KMS-11 (cell line): ENCODE data around the gene ADPRH.

Experiments used
- H2AFZ ChIP-seq: fragments of 200-600 bp; sonication (generic); 2 replicates; pipeline ENCODE4 v1.6.1; 2016; ENCODE audit warnings: antibody characterized with exemption, mixed run types, low read depth
- H3K27ac ChIP-seq: fragments of 200-600 bp; sonication (generic); 2 replicates; pipeline ENCODE4 v1.6.1; 2016; ENCODE audit warnings: mild to moderate bottlenecking, mixed run types
- H3K27me3 ChIP-seq: fragments of 200-600 bp; sonication (generic); 2 replicates; pipeline ENCODE4 v1.6.1; 2017; ENCODE audit warnings: mild to moderate bottlenecking, low read depth, mixed run types, moderate library complexity; ENCODE audit not compliant: insufficient read depth
- H3K36me3 ChIP-seq: fragments of 200-600 bp; sonication (generic); 2 replicates; pipeline ENCODE4 v1.6.1; 2017; ENCODE audit warnings: mild to moderate bottlenecking, mixed run types; ENCODE audit not compliant: insufficient read depth
- H3K4me1 ChIP-seq: fragments of 200-600 bp; sonication (generic); 2 replicates; pipeline ENCODE4 v1.6.1; 2016; ENCODE audit warnings: mild to moderate bottlenecking, low read depth, mixed run types; ENCODE audit not compliant: poor library complexity, severe bottlenecking
- H3K4me2 ChIP-seq: fragments of 200-600 bp; sonication (generic); 2 replicates; pipeline ENCODE4 v1.7.0; 2016; ENCODE audit warnings: mild to moderate bottlenecking, mixed run types
- H3K4me3 ChIP-seq: fragments of 200-600 bp; sonication (generic); IDR thresholded peaks from 2 replicates; pipeline ENCODE4 v1.6.1; 2017; ENCODE audit warnings: low read depth, low read length, mixed read lengths; ENCODE audit not compliant: insufficient read depth
- H3K79me2 ChIP-seq: fragments of 200-600 bp; sonication (generic); 2 replicates; pipeline ENCODE4 v1.6.1; 2016; ENCODE audit warnings: low read depth, mixed run types; ENCODE audit not compliant: insufficient read depth
- H3K9ac ChIP-seq: fragments of 200-600 bp; sonication (generic); 2 replicates; pipeline ENCODE4 v1.6.1; 2016; ENCODE audit warnings: mild to moderate bottlenecking, mixed run types
- H4K20me1 ChIP-seq: fragments of 200-600 bp; sonication (generic); 2 replicates; pipeline ENCODE4 v1.6.1; 2016; ENCODE audit warnings: mild to moderate bottlenecking, mixed run types; ENCODE audit not compliant: insufficient read depth
- CTCF ChIP-seq: fragments of 200-600 bp; sonication (generic); conservative IDR thresholded peaks from 2 replicates; pipeline ENCODE4 v1.6.1; 2017; ENCODE audit warnings: low read depth, mild to moderate bottlenecking, antibody characterized with exemption, low read length, moderate library complexity, mixed read lengths

The ADPRH gene

GRCh38 chr3:119630128-119630879 lies 51.0 kb downstream of the ADPRH start:
- H2AFZ ChIP-seq: no peak overlapping the region
- no peak overlapping the region for H3K27ac ChIP-seq
- no peaks in the 10 kb centered on the region for H3K79me2 ChIP-seq
- H3K27me3 ChIP-seq: no peaks in the 10 kb centered on the region
- no peaks in the 10 kb centered on the region for H3K36me3 ChIP-seq
- H3K4me3 ChIP-seq: no peak overlapping the region
- H4K20me1 ChIP-seq: no peaks in the 10 kb centered on the region
- TF ChIP-seq CTCF: no peak
- H3K4me1 ChIP-seq: peaks cover 14% of the 10 kb centered on the region
- no peak overlapping the region for H3K9ac ChIP-seq
- 0 out of 2 replicates have a peak overlapping the region, but pooled peaks have one; percentile 6 for H3K4me2 ChIP-seq

DNA sequence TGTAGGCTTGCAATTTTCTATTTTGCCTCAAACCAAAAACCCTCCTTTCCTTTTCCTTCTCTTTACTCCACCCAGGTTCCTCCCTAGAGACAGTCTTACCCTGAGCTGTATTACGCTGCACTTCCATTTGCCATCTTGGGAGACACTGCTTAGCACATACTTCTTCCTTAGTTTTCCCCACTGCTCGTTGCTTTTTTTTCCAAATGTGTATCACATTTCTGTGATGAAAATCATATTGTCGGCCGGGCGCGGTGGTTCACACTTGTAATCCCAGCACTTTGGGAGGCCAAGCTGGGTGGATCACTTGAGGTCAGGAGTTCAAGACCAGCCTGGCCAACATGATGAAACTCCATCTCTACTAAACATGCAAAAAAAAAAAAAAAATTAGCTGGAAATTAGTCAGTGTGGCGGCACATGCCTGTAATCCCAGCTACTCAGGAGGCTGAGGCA lies 51.6 kb downstream of the ADPRH start:
- Histone ChIP-seq H2AFZ (no peak overlapping the region), H3K36me3 (no peaks in the 10 kb centered on the region), H3K4me3 (no peak overlapping the region), H4K20me1 (no peaks in the 10 kb centered on the region), H3K9ac (no peak overlapping the region), H3K4me1 (peaks cover 14% of the 10 kb centered on the region), H3K27me3 (no peaks in the 10 kb centered on the region), H3K4me2 (0 out of 2 replicates have a peak overlapping the region, but pooled peaks have one; percentile 6), H3K79me2 (no peaks in the 10 kb centered on the region), H3K27ac (no peak overlapping the region)
- TF ChIP-seq CTCF: no peak

DNA sequence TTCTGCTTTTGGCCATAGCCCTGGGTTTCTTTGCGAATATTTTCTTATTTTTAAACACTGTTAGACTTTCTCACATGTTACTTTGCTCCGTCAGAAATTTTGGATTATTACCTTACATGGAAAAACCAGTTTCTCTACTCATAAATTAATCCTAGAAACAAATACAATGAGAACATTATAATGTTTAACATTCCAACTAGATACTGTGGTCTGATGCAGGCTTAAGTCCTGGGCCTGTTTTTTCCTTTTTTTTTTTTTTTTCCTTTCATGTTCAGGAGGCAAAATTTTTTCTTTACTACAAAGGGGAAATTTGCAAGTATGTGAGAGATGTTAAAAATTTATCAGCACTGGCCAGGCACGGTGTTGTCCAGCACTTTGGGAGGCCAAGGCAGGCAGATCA lies 52.2 kb downstream of the ADPRH start:
- Histone ChIP-seq H3K4me1 (peaks cover 15% of the 10 kb centered on the region), H2AFZ (no peak overlapping the region), H3K27me3 (no peaks in the 10 kb centered on the region), H3K79me2 (no peaks in the 10 kb centered on the region), H4K20me1 (no peaks in the 10 kb centered on the region), H3K4me3 (no peak overlapping the region), H3K9ac (no peak overlapping the region), H3K4me2 (no peak overlapping the region), H3K36me3 (no peaks in the 10 kb centered on the region), H3K27ac (no peak overlapping the region)
- TF ChIP-seq CTCF: no peak

DNA sequence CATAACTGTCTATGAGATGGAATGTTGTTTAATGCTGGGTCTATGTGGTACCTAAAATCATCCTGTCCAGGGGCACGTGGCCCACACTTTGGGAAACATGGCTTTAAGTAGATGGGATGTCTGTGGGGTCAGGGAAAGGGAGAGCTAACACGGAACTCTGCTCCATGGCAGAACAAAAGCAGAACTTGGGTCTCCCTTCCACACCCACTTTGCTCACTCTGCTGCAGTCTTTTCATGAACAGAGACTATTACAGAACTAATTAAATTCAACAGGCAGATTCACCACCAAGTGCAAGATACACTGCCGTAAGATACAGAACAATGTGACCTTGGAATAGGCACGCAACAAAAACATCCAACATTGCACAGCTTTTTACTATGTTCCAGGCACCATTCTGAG lies 52.9 kb downstream of the ADPRH start:
- no peak overlapping the region for H3K27ac ChIP-seq
- no peaks in the 10 kb centered on the region for H3K79me2 ChIP-seq
- no peak overlapping the region for H3K4me3 ChIP-seq
- peaks cover 22% of the 10 kb centered on the region for H3K4me1 ChIP-seq
- no peaks in the 10 kb centered on the region for H3K27me3 ChIP-seq
- no peak overlapping the region for H3K9ac ChIP-seq
- H2AFZ ChIP-seq: no peak overlapping the region
- H3K36me3 ChIP-seq: no peaks in the 10 kb centered on the region
- no peak overlapping the region for H3K4me2 ChIP-seq
- no peaks in the 10 kb centered on the region for H4K20me1 ChIP-seq
- TF ChIP-seq CTCF: no peak
